CD4-positive, alpha-beta T cell treated with Interleukin-4 for 4 hours (primary cell): ENCODE measurements around the gene C10orf90.

ENCODE experiments used
- DNase-seq: peaks from one replicate; pipeline ENCODE4 v3.0.0-alpha.2; 2020

The C10orf90 gene

GRCh38 chr10:126497672-126498071 is 172.8 kb downstream of the C10orf90 start:
- DNase-seq, result no peak

- DNase-seq, result no peak
Measured at GRCh38 chr10:126496771-126497545, 173.5 kb downstream of the C10orf90 start.

- no peak for DNase-seq
Measured at GRCh38 chr10:126491476-126491875, 179.0 kb downstream of the C10orf90 start.

- DNase-seq, result no peak
Measured at GRCh38 chr10:126481181-126481580, 189.3 kb downstream of the C10orf90 start.

GRCh38 chr10:126480648-126481047 is 189.8 kb downstream of the C10orf90 start:
- DNase-seq, result no peak

- DNase-seq, result no peak
Measured at GRCh38 chr10:126479280-126479895, 191.1 kb downstream of the C10orf90 start.

- DNase-seq, result no peak
Measured at GRCh38 chr10:126478546-126478945, 191.9 kb downstream of the C10orf90 start.

GRCh38 chr10:126476246-126476645 is 194.2 kb downstream of the C10orf90 start:
- no peak for DNase-seq

GRCh38 chr10:126475074-126475691 is 195.3 kb downstream of the C10orf90 start:
- DNase-seq, result no peak

GRCh38 chr10:126474031-126474430 is 196.5 kb downstream of the C10orf90 start:
- no peak for DNase-seq

GRCh38 chr10:126470991-126471390 is 199.5 kb downstream of the C10orf90 start:
- DNase-seq, result no peak

GRCh38 chr10:126469692-126470091 is 200.8 kb downstream of the C10orf90 start:
- no peak for DNase-seq

- DNase-seq, result peak; percentile 9
Measured at GRCh38 chr10:126468876-126469643, 201.4 kb downstream of the C10orf90 start.

GRCh38 chr10:126468467-126468866 is 202.0 kb downstream of the C10orf90 start:
- DNase-seq, result no peak

- no peak for DNase-seq
Measured at GRCh38 chr10:126465771-126466170, 204.7 kb downstream of the C10orf90 start.

- no peak for DNase-seq
Measured at GRCh38 chr10:126463286-126463685, 207.2 kb downstream of the C10orf90 start.

- DNase-seq, result no peak
Measured at GRCh38 chr10:126461289-126461940, 209.1 kb downstream of the C10orf90 start.

- no peak for DNase-seq
Measured at GRCh38 chr10:126459878-126460481, 210.5 kb downstream of the C10orf90 start.

GRCh38 chr10:126459032-126459831 is 211.3 kb downstream of the C10orf90 start:
- DNase-seq, result no peak

- no peak for DNase-seq
Measured at GRCh38 chr10:126458466-126458865, 212.0 kb downstream of the C10orf90 start.

- no peak for DNase-seq
Measured at GRCh38 chr10:126456632-126457031, 213.9 kb downstream of the C10orf90 start.
